Stimulated activated CD8-positive, alpha-beta memory T cell treated with anti-CD3 and anti-CD28 coated beads, Interleukin-15, amount 100 ng/mL, for 48 hours (primary cell): ENCODE data around the gene IPO5.
"Not testable (repeated sequence)": the region's sequence is repeated elsewhere in the genome, so short reads cannot be mapped to it uniquely, and the experiment has no call there.

Experiments used
- DNase-seq, 2 donors: peaks; one replicate each; pipeline ENCODE4 v3.0.0-alpha.2; 2020; ENCODE audit warnings: low read depth in 2 of 2

The IPO5 gene

GRCh38 chr13:98014766-98015165 is 61.3 kb downstream of the IPO5 start:
- DNase-seq = no peak

- no peak for DNase-seq
Measured at GRCh38 chr13:98018293-98018692, 64.8 kb downstream of the IPO5 start.

- no peak for DNase-seq
Measured at GRCh38 chr13:98019186-98019585, 65.7 kb downstream of the IPO5 start.

- no peak for DNase-seq
Measured at GRCh38 chr13:98020271-98020670, 66.8 kb downstream of the IPO5 start.

- DNase-seq = no peak
Measured at GRCh38 chr13:98022210-98022609, 68.7 kb downstream of the IPO5 start.

- no peak for DNase-seq
Measured at GRCh38 chr13:98025480-98026025, 72.1 kb downstream of the IPO5 start.

GRCh38 chr13:98026457-98026857 is 73.0 kb downstream of the IPO5 start:
- DNase-seq = no peak

- no peak for DNase-seq
Measured at GRCh38 chr13:98032168-98032567, 78.7 kb downstream of the IPO5 start.

GRCh38 chr13:98033277-98034247 is 80.1 kb downstream of the IPO5 start:
- DNase-seq = no peak

GRCh38 chr13:98035373-98035772 is 81.9 kb downstream of the IPO5 start:
- no peak for DNase-seq

GRCh38 chr13:98036564-98037302 is 83.3 kb downstream of the IPO5 start:
- not testable (repeated sequence) for DNase-seq

GRCh38 chr13:98039261-98039660 is 85.8 kb downstream of the IPO5 start:
- DNase-seq = no peak

GRCh38 chr13:98039964-98040363 is 86.5 kb downstream of the IPO5 start:
- DNase-seq = no peak

GRCh38 chr13:98041081-98041820 is 87.8 kb downstream of the IPO5 start:
- DNase-seq = no peak

GRCh38 chr13:98044301-98044700 is 90.8 kb downstream of the IPO5 start:
- DNase-seq = no peak

GRCh38 chr13:98047785-98048184 is 94.3 kb downstream of the IPO5 start:
- not testable (repeated sequence) for DNase-seq

- DNase-seq = no peak
Measured at GRCh38 chr13:98048265-98048664, 94.8 kb downstream of the IPO5 start.

- DNase-seq = no peak
Measured at GRCh38 chr13:98050041-98050466, 96.6 kb downstream of the IPO5 start.

GRCh38 chr13:98052412-98052811 is 98.9 kb downstream of the IPO5 start:
- no peak for DNase-seq

GRCh38 chr13:98054301-98054700 is 100.8 kb downstream of the IPO5 start:
- no peak for DNase-seq

- no peak for DNase-seq
Measured at GRCh38 chr13:98055623-98056022, 102.1 kb downstream of the IPO5 start.
